HCT116 (cell line): ENCODE data around the gene TNKS2.
"Not testable (repeated sequence)": the region's sequence is repeated elsewhere in the genome, so short reads cannot be mapped to it uniquely, and the experiment has no call there.

Experiments used
- POLR2A ChIP-seq: IDR thresholded peaks from 2 replicates; pipeline ENCODE4 v1.7.0; 2011; ENCODE audit warnings: borderline replicate concordance; ENCODE audit not compliant: insufficient read depth, insufficient read length; ENCODE audit errors: extremely low read depth
- TCF7L2 ChIP-seq: IDR thresholded peaks from 2 replicates; pipeline ENCODE4 v1.7.0; 2011; ENCODE audit warnings: borderline replicate concordance, inconsistent platforms; ENCODE audit not compliant: insufficient read depth, insufficient read length; ENCODE audit errors: extremely low read depth

DNA sequence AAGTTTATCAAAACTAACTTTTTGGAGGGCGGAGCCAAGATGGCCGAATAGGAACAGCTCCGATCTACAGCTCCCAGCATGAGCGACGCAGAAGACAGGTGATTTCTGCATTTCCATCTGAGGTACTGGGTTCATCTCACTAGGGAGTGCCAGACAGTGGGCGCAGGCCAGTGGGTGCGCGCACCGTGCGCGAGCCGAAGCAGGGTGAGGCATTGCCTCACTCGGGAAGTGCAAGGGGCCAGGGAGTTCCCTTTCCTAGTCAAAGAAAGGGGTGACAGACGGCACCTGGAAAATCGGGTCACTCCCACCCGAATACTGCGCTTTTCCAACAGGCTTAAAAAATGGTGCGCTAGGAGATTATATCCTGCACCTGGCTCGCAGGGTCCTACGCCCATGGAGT lies 48.6 kb upstream of the TNKS2 start:
- TF ChIP-seq TCF7L2, POLR2A: not testable (repeated sequence)
